Measurements from ENCODE around the gene TEKT5.

- TF ChIP-seq POLR2AphosphoS5 (IDR thresholded peaks at IDR 0.05; ENCODE audit: low read depth, low read length) (no peak), POLR2A (IDR thresholded peaks at IDR 0.05; ENCODE audit: low read depth, low read length) (no peak), POU2F2 (IDR thresholded peaks at IDR 0.05; ENCODE audit: low read depth, low read length) (no peak)
Measured at GRCh38 chr16:10606607-10607006, 88.1 kb downstream of the TEKT5 start.

All from GM12891 (cell line).